Daoy (cell line): Measurements from ENCODE around the gene BMERB1. TPM values are rescaled to one million over a fixed set of nuclear protein-coding genes. Genes with fewer than 3 reads are reported as not detected.

Experiments
- DNase-seq: peaks from one replicate; pipeline ENCODE4 v3.0.0-alpha.2; 2015; ENCODE audit warnings: low read depth
- total RNA-seq: library from RNA; depleted of rRNA; stranded (reverse); fragments of >200 nt; shearing (Covaris generic); gene quantifications from 2 replicates; pipeline ENCODE4 v1.2.3, GENCODE V29; 2014

Gene BMERB1
- total RNA-seq, 1 experiment from 2014 or later = 64.1 TPM

- DNase-seq = no peak
These were observed 61.5 kb downstream of the BMERB1 start for GRCh38 chr16:15495898-15496297.

- DNase-seq = no peak
These were observed 64.2 kb downstream of the BMERB1 start for GRCh38 chr16:15498427-15499175.

GRCh38 chr16:15502041-15502725 is 67.8 kb downstream of the BMERB1 start:
- peak; percentile 96 for DNase-seq

GRCh38 chr16:15506441-15506840 is 72.1 kb downstream of the BMERB1 start:
- DNase-seq = no peak

GRCh38 chr16:15507301-15507958 is 73.0 kb downstream of the BMERB1 start:
- peak; percentile 49 for DNase-seq

- DNase-seq = no peak
These were observed 73.7 kb downstream of the BMERB1 start for GRCh38 chr16:15507959-15508627.

- DNase-seq = peak; percentile 47
These were observed 74.7 kb downstream of the BMERB1 start for GRCh38 chr16:15509051-15509592.

GRCh38 chr16:15509593-15510535 is 75.5 kb downstream of the BMERB1 start:
- peak; percentile 63 for DNase-seq

- no peak for DNase-seq
These were observed 76.6 kb downstream of the BMERB1 start for GRCh38 chr16:15510992-15511391.

- DNase-seq = no peak
These were observed 77.5 kb downstream of the BMERB1 start for GRCh38 chr16:15511759-15512487.

- DNase-seq = no peak
These were observed 78.8 kb downstream of the BMERB1 start for GRCh38 chr16:15513156-15513555.

- no peak for DNase-seq
These were observed 81.6 kb downstream of the BMERB1 start for GRCh38 chr16:15515992-15516391.

- no peak for DNase-seq
These were observed 82.2 kb downstream of the BMERB1 start for GRCh38 chr16:15516609-15517008.

- no peak for DNase-seq
These were observed 83.5 kb downstream of the BMERB1 start for GRCh38 chr16:15517743-15518377.

- no peak for DNase-seq
These were observed 84.3 kb downstream of the BMERB1 start for GRCh38 chr16:15518381-15519351.

GRCh38 chr16:15519790-15520189 is 85.4 kb downstream of the BMERB1 start:
- no peak for DNase-seq

GRCh38 chr16:15521390-15521757 is 87.0 kb downstream of the BMERB1 start:
- no peak for DNase-seq

- DNase-seq = no peak
These were observed 87.5 kb downstream of the BMERB1 start for GRCh38 chr16:15521758-15522509.
